SU-DHL-6 (cell line): ENCODE results near the gene LAYN.

ENCODE experiments used
- H2AFZ ChIP-seq: fragments of 200-600 bp; sonication (generic); 2 replicates; pipeline ENCODE4 v1.6.1; 2014; ENCODE audit warnings: low read depth, mild to moderate bottlenecking, moderate library complexity, mixed read lengths, antibody characterized with exemption, low read length; ENCODE audit not compliant: severe bottlenecking
- H3F3A ChIP-seq: fragments of 200-600 bp; shearing (Covaris generic); 2 replicates; pipeline ENCODE4 v1.6.0; 2016; ENCODE audit warnings: antibody characterized with exemption, mild to moderate bottlenecking; ENCODE audit not compliant: insufficient read depth
- H3K27ac ChIP-seq: fragments of 200-600 bp; sonication (generic); 2 replicates; pipeline ENCODE4 v1.5.1; 2016; ENCODE audit warnings: low read depth, mild to moderate bottlenecking, low read length, moderate library complexity, mixed read lengths
- H3K27me3 ChIP-seq: fragments of 200-600 bp; sonication (generic), shearing (Covaris generic); 2 replicates; pipeline ENCODE4 v1.6.0; 2014; ENCODE audit warnings: mild to moderate bottlenecking, low read length
- H3K36me3 ChIP-seq: fragments of 200-600 bp; sonication (generic); 2 replicates; pipeline ENCODE4 v1.6.1; 2014; ENCODE audit warnings: mild to moderate bottlenecking, low read length, mixed read lengths
- H3K4me2 ChIP-seq: fragments of 300-600, 200-600 bp; shearing (Covaris generic), sonication (generic); 2 replicates; pipeline ENCODE4 v1.6.0; 2014; ENCODE audit warnings: low read length, low read depth, mild to moderate bottlenecking; ENCODE audit not compliant: poor library complexity, severe bottlenecking
- H3K4me3 ChIP-seq: fragments of 200-600 bp; sonication (generic); 2 replicates; pipeline ENCODE4 v1.5.1; 2014; ENCODE audit warnings: antibody characterized with exemption, low read length, mild to moderate bottlenecking, mixed read lengths; ENCODE audit not compliant: insufficient read depth, poor library complexity, severe bottlenecking
- H3K79me2 ChIP-seq: fragments of 200-600 bp; sonication (generic); 2 replicates; pipeline ENCODE4 v1.6.1; 2014; ENCODE audit warnings: mild to moderate bottlenecking, low read length, moderate library complexity; ENCODE audit not compliant: insufficient read depth
- H3K9ac ChIP-seq: fragments of 200-600 bp; sonication (generic); 2 replicates; pipeline ENCODE4 v1.7.0; 2014; ENCODE audit warnings: mild to moderate bottlenecking, low read length
- H3K9me2 ChIP-seq: fragments of 200-600 bp; sonication (generic); replicated peaks from 2 replicates; pipeline ENCODE4 v1.6.1; 2014; ENCODE audit warnings: low read length; ENCODE audit not compliant: insufficient read depth
- H3K9me3 ChIP-seq: fragments of 200-600 bp; sonication (generic); 2 replicates; pipeline ENCODE4 v1.6.1; 2014; ENCODE audit warnings: low read length, mixed read lengths; ENCODE audit not compliant: insufficient read depth
- H4K20me1 ChIP-seq: fragments of 200-600 bp; sonication (generic); 2 replicates; pipeline ENCODE4 v1.6.1; 2014; ENCODE audit warnings: low read depth, mild to moderate bottlenecking, antibody characterized with exemption, low read length, moderate library complexity, mixed read lengths
- CTCF ChIP-seq: fragments of 200-600 bp; sonication (generic); IDR thresholded peaks from one replicate; pipeline ENCODE4 v1.5.1; 2017; ENCODE audit warnings: antibody characterized with exemption, mild to moderate bottlenecking, low read length, moderate library complexity; ENCODE audit not compliant: insufficient read depth, poor library complexity, severe bottlenecking
- EZH2phosphoT487 ChIP-seq: fragments of 200-600 bp; sonication (generic), shearing (Covaris generic); conservative IDR thresholded peaks from 2 replicates; pipeline ENCODE4 v1.6.1; 2018; ENCODE audit warnings: mild to moderate bottlenecking, antibody characterized with exemption, low read length, moderate library complexity, mixed read lengths

Gene LAYN

GRCh38 chr11:111575740-111576139 is 35.2 kb downstream of the LAYN start:
- H3K4me3 ChIP-seq: no peak overlapping the region
- H3K9me2 ChIP-seq: no peaks in the 10 kb centered on the region
- H3K27me3 ChIP-seq: no peaks in the 10 kb centered on the region

GRCh38 chr11:111577821-111578220 is 37.3 kb downstream of the LAYN start:
- Histone ChIP-seq H3K4me2 (no peak overlapping the region), H3K27me3 (no peaks in the 10 kb centered on the region), H3K9ac (no peak overlapping the region), H3K9me2 (no peaks in the 10 kb centered on the region), H3K36me3 (no peaks in the 10 kb centered on the region), H2AFZ (no peak overlapping the region), H3K79me2 (no peaks in the 10 kb centered on the region), H3F3A (no peaks in the 10 kb centered on the region), H4K20me1 (no peaks in the 10 kb centered on the region), H3K4me3 (no peak overlapping the region), H3K27ac (no peak overlapping the region), H3K9me3 (no peaks in the 10 kb centered on the region)
- TF ChIP-seq EZH2phosphoT487: no peak
- TF ChIP-seq CTCF: no peak

More at GRCh38 chr11:111575740-111576139, 35.2 kb downstream of the LAYN start:
- Histone ChIP-seq H3K27ac (no peak overlapping the region), H3K4me2 (no peak overlapping the region), H4K20me1 (no peaks in the 10 kb centered on the region), H3K9me3 (no peaks in the 10 kb centered on the region), H2AFZ (no peak overlapping the region), H3K79me2 (no peaks in the 10 kb centered on the region), H3F3A (no peaks in the 10 kb centered on the region), H3K9ac (no peak overlapping the region), H3K36me3 (no peaks in the 10 kb centered on the region)
- no peak for TF ChIP-seq CTCF
- no peak for TF ChIP-seq EZH2phosphoT487

GRCh38 chr11:111581341-111581740 is 40.8 kb downstream of the LAYN start:
- H3K79me2 ChIP-seq: no peaks in the 10 kb centered on the region
- no peaks in the 10 kb centered on the region for H3K9me3 ChIP-seq
- H2AFZ ChIP-seq: no peak overlapping the region
- no peaks in the 10 kb centered on the region for H3K36me3 ChIP-seq
- no peak overlapping the region for H3K9ac ChIP-seq
- no peaks in the 10 kb centered on the region for H3K27me3 ChIP-seq
- no peak for TF ChIP-seq CTCF
- TF ChIP-seq EZH2phosphoT487: no peak
- no peaks in the 10 kb centered on the region for H3F3A ChIP-seq
- H4K20me1 ChIP-seq: no peaks in the 10 kb centered on the region
- H3K27ac ChIP-seq: no peak overlapping the region
- H3K9me2 ChIP-seq: no peaks in the 10 kb centered on the region
- H3K4me2 ChIP-seq: no peak overlapping the region
- no peak overlapping the region for H3K4me3 ChIP-seq

- TF ChIP-seq EZH2phosphoT487 (no peak), CTCF (no peak)
- Histone ChIP-seq H3K9me3 (no peaks in the 10 kb centered on the region), H3K36me3 (no peaks in the 10 kb centered on the region), H3F3A (no peaks in the 10 kb centered on the region), H4K20me1 (no peaks in the 10 kb centered on the region), H2AFZ (no peak overlapping the region), H3K4me2 (no peak overlapping the region), H3K79me2 (no peaks in the 10 kb centered on the region), H3K27ac (no peak overlapping the region), H3K27me3 (no peaks in the 10 kb centered on the region), H3K9me2 (no peaks in the 10 kb centered on the region), H3K4me3 (no peak overlapping the region), H3K9ac (no peak overlapping the region)
Observed at GRCh38 chr11:111582163-111582562, 41.6 kb downstream of the LAYN start.
